Measurements from ENCODE around the gene BABAM1. TPM values are rescaled to one million over a fixed set of nuclear protein-coding genes. Genes with fewer than 3 reads are reported as not detected.

The BABAM1 gene
- total RNA-seq, 1 experiment from 2014 or later: 93.3 TPM

DNA sequence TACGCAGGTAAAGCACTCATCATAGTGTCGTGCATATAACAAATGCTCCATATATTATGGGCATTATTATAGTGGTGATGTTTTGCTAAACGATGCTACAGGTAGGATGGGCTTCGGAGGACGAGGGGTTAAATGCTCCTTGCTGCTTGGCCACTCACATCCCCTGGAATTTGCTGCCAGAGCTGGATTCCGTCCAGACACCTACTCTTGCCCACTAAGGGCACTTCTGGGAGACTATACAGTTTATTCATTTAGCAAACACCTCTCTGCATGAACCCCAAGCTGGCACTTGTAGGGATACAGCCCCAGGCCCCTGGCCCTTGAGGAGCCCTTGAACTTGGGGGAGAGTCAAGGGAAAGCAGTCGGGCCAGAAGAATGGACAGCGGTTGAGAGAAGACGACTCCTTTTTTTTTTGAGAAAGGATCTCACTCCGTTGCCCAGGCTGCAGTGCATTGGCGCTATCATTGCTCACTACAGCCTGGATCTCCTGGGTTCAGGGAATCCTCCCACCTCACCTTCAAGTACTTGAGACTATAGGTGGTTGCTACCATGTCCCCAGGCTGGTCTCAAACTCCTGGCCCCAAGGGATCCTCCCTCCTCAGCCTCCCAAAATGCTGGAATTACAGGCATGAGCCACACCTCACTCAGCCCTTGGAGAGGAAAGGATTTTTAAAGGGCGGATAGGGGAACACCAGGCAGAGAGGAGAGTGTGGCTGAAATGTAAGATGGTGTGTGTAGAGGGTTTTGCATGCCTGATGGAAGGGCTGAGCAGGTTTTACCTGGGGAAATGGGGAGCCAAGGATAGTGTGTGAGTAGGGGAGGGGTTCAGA lies 37.4 kb downstream of the BABAM1 start:
- H3K4me2 ChIP-seq (ENCODE audit: low read length): peak overlapping the region; percentile 71
- no peak for ATAC-seq
- peaks cover 15% of the 10 kb centered on the region for H3K79me2 ChIP-seq (ENCODE audit: insufficient read depth, low read length)
- ChIA-PET CTCF (interaction anchor here (0.7 to 2.1 kb wide), 13 partner anchors 8 to 94 kb away, joined by 3 to 33 read pairs (median 4); no protein-coding TSS in a partner anchor), POLR2A (interaction anchor here (0.8 to 3.1 kb wide), 7 partner anchors 7 to 490 kb away, joined by 3 to 22 read pairs (median 4); partner anchors contain the start of gene B3GNT3), RAD21 (ENCODE audit: low non-redundant PET in 1 of 2, low total read pairs in 2 of 2, uncharacterized antibody in 2 of 2, unreplicated experiment in 2 of 2) (interaction anchor here in 1 of 2 experiments (0.6 to 1.1 kb wide), 4 partner anchors 10 to 81 kb away, joined by 3 to 7 read pairs (median 3); no protein-coding TSS in a partner anchor)
- no peak for DNase-seq (ENCODE audit: low read depth, low spot score)
- peaks cover 36 to 59% of the 10 kb centered on the region in 2 experiments for H3K4me1 ChIP-seq (ENCODE audit: control insufficient read depth in 1 of 2, insufficient read depth in 2 of 2, low read length in 2 of 2)
- H3K9me3 ChIP-seq (ENCODE audit: control insufficient read depth in 1 of 2, insufficient read depth in 1 of 2, low read depth in 1 of 2, low read length in 2 of 2): no peaks in the 10 kb centered on the region
- intact Hi-C loops (cut with micrococcal nuclease): no loop called here
- no peaks in the 10 kb centered on the region for H3K27me3 ChIP-seq (ENCODE audit: insufficient read depth, low read length)
- no peak overlapping the region for H2AFZ ChIP-seq (ENCODE audit: low read depth, low read length, poor library complexity, severe bottlenecking)
- 0 out of 4 replicates have a peak overlapping the region, but pooled peaks of 1 of the 2 experiments have one; percentile 4 for H3K4me3 ChIP-seq (replicated peaks in 1 of 2; ENCODE audit: low read depth in 1 of 2, low read length in 2 of 2)
- no peaks in the 10 kb centered on the region for H3K36me3 ChIP-seq (ENCODE audit: control insufficient read depth in 1 of 2, insufficient read depth in 2 of 2, low read length in 2 of 2)
- BruUV-seq (replicated peaks): no TSS peak
- peak overlapping the region; percentile 32; the same call in 1 of the 2 replicates for H3K9ac ChIP-seq (ENCODE audit: low read length)
- H3K27ac ChIP-seq (ENCODE audit: low read depth, low read length): peak overlapping the region; percentile 47
- no peaks in the 10 kb centered on the region for H3K9me2 ChIP-seq (ENCODE audit: insufficient read depth)
- H4K20me1 ChIP-seq (ENCODE audit: insufficient read depth): no peaks in the 10 kb centered on the region
- TF ChIP-seq, protein P1, sequence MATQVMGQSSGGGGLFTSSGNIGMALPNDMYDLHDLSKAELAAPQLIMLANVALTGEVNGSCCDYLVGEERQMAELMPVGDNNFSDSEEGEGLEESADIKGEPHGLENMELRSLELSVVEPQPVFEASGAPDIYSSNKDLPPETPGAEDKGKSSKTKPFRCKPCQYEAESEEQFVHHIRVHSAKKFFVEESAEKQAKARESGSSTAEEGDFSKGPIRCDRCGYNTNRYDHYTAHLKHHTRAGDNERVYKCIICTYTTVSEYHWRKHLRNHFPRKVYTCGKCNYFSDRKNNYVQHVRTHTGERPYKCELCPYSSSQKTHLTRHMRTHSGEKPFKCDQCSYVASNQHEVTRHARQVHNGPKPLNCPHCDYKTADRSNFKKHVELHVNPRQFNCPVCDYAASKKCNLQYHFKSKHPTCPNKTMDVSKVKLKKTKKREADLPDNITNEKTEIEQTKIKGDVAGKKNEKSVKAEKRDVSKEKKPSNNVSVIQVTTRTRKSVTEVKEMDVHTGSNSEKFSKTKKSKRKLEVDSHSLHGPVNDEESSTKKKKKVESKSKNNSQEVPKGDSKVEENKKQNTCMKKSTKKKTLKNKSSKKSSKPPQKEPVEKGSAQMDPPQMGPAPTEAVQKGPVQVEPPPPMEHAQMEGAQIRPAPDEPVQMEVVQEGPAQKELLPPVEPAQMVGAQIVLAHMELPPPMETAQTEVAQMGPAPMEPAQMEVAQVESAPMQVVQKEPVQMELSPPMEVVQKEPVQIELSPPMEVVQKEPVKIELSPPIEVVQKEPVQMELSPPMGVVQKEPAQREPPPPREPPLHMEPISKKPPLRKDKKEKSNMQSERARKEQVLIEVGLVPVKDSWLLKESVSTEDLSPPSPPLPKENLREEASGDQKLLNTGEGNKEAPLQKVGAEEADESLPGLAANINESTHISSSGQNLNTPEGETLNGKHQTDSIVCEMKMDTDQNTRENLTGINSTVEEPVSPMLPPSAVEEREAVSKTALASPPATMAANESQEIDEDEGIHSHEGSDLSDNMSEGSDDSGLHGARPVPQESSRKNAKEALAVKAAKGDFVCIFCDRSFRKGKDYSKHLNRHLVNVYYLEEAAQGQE (IDR thresholded peaks at IDR 0.05; ENCODE audit: low read depth): no peak
- TF ChIP-seq ELF1 (IDR thresholded peaks at IDR 0.05; ENCODE audit: borderline replicate concordance, low read depth) (no peak), YY1 (IDR thresholded peaks at IDR 0.05; ENCODE audit: extremely low read depth, insufficient replicate concordance, low read depth, low read length) (no peak), SRF (IDR thresholded peaks at IDR 0.05; ENCODE audit: low read depth) (no peak), ZNF274 (IDR thresholded peaks at IDR 0.05; ENCODE audit: low read depth, low read length) (no peak), SIN3A (IDR thresholded peaks at IDR 0.05; ENCODE audit: low read depth) (no peak), POLR2AphosphoS5 (IDR thresholded peaks at IDR 0.05; ENCODE audit: low read depth, low read length) (no peak), SP1 (IDR thresholded peaks at IDR 0.05; ENCODE audit: low read depth) (no peak), EZH2 (IDR thresholded peaks at IDR 0.05) (no peak), TCF7L2 (IDR thresholded peaks at IDR 0.05; ENCODE audit: borderline replicate concordance, extremely low read depth, insufficient read depth, insufficient read length) (no peak)
- TF ChIP-seq, protein P2, sequence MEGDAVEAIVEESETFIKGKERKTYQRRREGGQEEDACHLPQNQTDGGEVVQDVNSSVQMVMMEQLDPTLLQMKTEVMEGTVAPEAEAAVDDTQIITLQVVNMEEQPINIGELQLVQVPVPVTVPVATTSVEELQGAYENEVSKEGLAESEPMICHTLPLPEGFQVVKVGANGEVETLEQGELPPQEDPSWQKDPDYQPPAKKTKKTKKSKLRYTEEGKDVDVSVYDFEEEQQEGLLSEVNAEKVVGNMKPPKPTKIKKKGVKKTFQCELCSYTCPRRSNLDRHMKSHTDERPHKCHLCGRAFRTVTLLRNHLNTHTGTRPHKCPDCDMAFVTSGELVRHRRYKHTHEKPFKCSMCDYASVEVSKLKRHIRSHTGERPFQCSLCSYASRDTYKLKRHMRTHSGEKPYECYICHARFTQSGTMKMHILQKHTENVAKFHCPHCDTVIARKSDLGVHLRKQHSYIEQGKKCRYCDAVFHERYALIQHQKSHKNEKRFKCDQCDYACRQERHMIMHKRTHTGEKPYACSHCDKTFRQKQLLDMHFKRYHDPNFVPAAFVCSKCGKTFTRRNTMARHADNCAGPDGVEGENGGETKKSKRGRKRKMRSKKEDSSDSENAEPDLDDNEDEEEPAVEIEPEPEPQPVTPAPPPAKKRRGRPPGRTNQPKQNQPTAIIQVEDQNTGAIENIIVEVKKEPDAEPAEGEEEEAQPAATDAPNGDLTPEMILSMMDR (IDR thresholded peaks at IDR 0.05 in 2 of 3, conservative IDR thresholded peaks at IDR 0.05 in 1 of 3; ENCODE audit: borderline replicate concordance in 1 of 3, insufficient read depth in 1 of 3, low read depth in 2 of 3, low read length in 2 of 3): no peak
- TF ChIP-seq, protein P3, sequence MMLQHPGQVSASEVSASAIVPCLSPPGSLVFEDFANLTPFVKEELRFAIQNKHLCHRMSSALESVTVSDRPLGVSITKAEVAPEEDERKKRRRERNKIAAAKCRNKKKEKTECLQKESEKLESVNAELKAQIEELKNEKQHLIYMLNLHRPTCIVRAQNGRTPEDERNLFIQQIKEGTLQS (IDR thresholded peaks at IDR 0.05): no peak
